Left cardiac atrium (tissue), 4 donors: ENCODE measurements around the gene UBE2F. TPM values are rescaled to one million over a fixed set of nuclear protein-coding genes. Genes with fewer than 3 reads are reported as not detected.
"Not testable (repeated sequence)": the region's sequence is repeated elsewhere in the genome, so short reads cannot be mapped to it uniquely, and the experiment has no call there.

Experiments used
- ATAC-seq, 2 donors: fragments of 200-7000 bp; cut with Tn5 transposase; one replicate each; pipeline ENCODE4 v1.9.1; 2020; ENCODE audit warnings: mild to moderate bottlenecking in 2 of 2, moderate library complexity in 2 of 2
- DNase-seq: peaks from one replicate; pipeline ENCODE4 v3.0.0-alpha.2; 2020
- intact Hi-C, 2 donors: fragments of 100-400 bp; cut with DNase I; formaldehyde crosslinking; loops; one replicate each; pipeline versions ENCODE4 v1.14.1 to v1.15.1; 2022 to 2023
- total RNA-seq, 2 donors: library from RNA; stranded (reverse); fragmentation: NEBNext Ultra II Directional; extraction: Animal tissue kit (Norgen Biotek cat#: 25700); gene quantifications; one replicate each; pipeline ENCODE4 v1.2.1, GENCODE V29; 2021
- donor health status: DM: no; HTN: yes; CAD: no.
- donor health status: DM: no; HTN: yes; CAD: no; lungs with severe emphysema.
- donor health status: DM: yes; HTN: yes; CAD: no.
- donor health status: Dilated cardiomyopathy.

UBE2F gene
- total RNA-seq, 2 donors from 2014 or later: 66.1 to 87.8 TPM

- peak; percentile 33 for DNase-seq
- peak in 1 of 2 donors; percentile 5 for ATAC-seq
- intact Hi-C loops: no loop called here
These were observed 94.7 kb downstream of the UBE2F start for GRCh38 chr2:238061315-238062202.

- no peak for ATAC-seq
- intact Hi-C loops: no loop called here
- no peak for DNase-seq
These were observed 96.8 kb downstream of the UBE2F start for GRCh38 chr2:238063414-238064189.

- DNase-seq (no peak), ATAC-seq (no peak)
- intact Hi-C loops: no loop called here
These were observed 97.6 kb downstream of the UBE2F start for GRCh38 chr2:238064376-238064775.

GRCh38 chr2:238065071-238065846 lies 98.4 kb downstream of the UBE2F start:
- DNase-seq: no peak
- intact Hi-C loops: no loop called here
- ATAC-seq: no peak

- intact Hi-C loops: no loop called here
- DNase-seq: no peak
- ATAC-seq: no peak
These were observed 99.4 kb downstream of the UBE2F start for GRCh38 chr2:238066218-238066617.

GRCh38 chr2:238066718-238067117 lies 99.9 kb downstream of the UBE2F start:
- ATAC-seq, DNase-seq, intact Hi-C loops: not testable (repeated sequence)

DNA sequence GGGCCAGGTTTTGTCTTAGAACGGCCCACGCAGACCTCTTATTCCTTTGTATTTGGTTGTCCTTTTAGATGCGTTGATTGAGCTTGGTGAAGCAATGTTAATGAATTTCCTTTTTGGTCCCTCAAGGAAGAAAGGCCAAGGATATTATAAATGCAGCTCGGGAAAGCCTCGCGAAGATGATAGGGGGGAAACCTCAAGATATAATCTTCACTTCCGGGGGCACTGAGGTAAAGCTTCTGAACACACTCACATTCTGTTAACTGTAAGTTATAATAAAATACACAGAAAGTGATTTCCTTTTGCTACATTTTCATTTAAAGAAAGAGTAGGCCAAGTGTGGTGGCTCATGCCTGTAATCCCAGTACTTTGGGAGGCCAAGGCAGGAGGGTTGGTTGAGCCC lies 101.1 kb downstream of the UBE2F start:
- intact Hi-C loops: no loop called here
- DNase-seq: no peak
- ATAC-seq: no peak

- intact Hi-C loops: no loop called here
- DNase-seq (no peak), ATAC-seq (no peak)
These were observed 102.4 kb downstream of the UBE2F start for GRCh38 chr2:238069021-238069709.

- intact Hi-C loops: no loop called here
- no peak for DNase-seq
- ATAC-seq: no peak
These were observed 103.1 kb downstream of the UBE2F start for GRCh38 chr2:238069877-238070276.

DNA sequence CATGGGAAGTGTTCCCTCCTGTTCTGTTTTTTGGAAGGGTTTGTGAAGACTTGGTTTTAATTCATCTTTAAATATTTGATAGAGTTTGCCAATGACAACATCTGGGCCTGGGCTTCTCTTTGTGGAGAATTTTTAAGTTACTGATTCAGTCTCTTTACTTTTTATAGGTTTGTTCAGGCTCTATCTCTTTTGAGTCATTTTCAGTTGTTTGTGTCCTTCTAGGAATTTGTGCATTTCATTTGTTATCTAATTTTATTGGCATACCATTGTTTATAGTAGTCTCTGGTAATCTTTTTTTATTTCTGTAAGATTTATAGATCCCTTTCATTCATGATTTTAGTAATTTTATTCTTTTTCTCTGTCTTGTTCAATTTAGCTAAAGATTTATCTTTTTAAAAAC lies 108.6 kb downstream of the UBE2F start:
- intact Hi-C loops: no loop called here
- ATAC-seq: no peak

DNA sequence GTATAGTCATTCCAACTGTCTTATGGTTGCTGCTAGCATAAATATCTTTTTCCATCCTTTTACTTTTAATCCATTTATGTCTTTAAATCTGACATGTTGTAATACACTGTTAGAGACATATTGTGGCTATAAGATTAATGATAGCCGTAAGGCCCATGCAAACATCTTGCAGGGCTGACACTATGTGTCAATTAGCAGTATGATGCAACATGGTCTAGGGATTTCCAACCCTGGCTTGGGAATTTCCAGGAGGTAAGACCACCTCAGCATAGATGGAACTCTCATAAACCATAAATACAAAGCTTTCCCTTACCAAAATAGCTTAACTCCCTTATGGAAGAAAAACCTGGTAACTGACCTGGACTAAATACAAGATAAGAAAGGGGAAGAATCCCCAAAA lies 110.5 kb downstream of the UBE2F start:
- ATAC-seq: no peak
- no peak for DNase-seq
- intact Hi-C loops: no loop called here

More for the DNA sequence above, 108.6 kb downstream of the UBE2F start:
- no peak for DNase-seq

DNA sequence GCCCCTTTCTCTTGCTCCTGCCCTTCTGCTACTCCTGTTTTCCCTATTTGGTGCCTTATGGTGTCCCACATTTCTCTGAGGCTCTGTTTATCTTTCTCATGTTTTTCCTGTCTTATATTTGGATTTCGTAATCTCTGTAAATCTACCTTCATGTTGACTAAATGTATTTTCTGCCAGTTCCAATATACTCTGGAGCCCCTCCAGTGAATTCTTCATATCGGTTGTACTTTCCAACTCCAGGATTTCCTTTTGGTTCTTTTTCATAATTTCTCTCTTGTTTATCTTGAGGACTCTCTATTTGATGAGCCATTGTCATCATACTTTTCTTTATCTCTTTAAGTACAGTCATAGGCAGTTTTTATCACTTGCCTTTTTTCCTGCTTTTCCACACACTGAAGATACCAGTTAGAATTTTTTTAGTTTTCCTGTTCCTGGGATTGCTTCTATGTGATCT lies 113.1 kb downstream of the UBE2F start:
- ATAC-seq: no peak
- DNase-seq: no peak
- intact Hi-C loops: no loop called here

- intact Hi-C loops: no loop called here
- no peak for ATAC-seq
- DNase-seq: no peak
These were observed 113.7 kb downstream of the UBE2F start for GRCh38 chr2:238080518-238080917.

DNA sequence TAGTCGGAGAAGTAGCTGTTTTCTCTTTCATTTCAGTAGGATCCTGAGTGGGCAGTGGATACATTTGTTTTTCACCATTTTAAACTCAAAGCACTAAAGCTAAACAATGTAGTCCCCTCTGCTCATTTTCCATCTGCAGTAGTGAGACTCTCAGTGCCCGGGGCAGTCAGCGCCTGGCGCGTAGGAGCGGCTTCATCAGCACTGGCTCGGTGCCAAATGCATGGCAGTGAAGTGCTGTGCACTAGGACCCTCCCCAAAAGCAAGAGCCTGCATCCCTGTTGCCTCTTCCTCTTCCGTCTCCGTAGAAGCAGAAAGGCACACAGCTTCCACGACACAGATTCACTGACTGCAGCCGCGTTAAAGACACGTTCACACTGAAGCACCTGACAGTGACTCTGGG lies 114.3 kb downstream of the UBE2F start:
- no peak for DNase-seq
- no peak for ATAC-seq
- intact Hi-C loops: no loop called here

GRCh38 chr2:238081561-238081960 lies 114.7 kb downstream of the UBE2F start:
- DNase-seq (no peak), ATAC-seq (no peak)
- intact Hi-C loops: no loop called here

DNA sequence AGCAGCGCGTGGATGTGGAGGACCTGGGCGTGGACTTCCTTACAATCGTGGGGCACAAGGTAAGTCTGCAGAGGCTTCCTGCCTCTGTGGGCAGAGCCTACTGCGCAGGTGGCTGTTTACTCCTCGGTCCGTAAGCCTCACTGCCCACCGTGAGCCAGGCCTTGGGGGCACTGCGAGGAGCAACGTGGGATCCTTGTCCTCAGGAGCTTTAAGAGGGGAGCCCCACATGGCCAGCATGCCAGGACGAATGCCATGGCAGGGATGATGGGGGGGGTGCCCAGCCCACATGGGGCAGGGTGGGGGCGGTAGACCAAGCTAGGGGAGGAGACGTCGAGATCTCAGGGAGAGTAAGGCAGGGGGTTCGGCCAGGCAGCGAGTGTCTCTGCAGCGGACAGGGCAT lies 115.3 kb downstream of the UBE2F start:
- ATAC-seq (peak in 1 of 2 donors; percentile 18), DNase-seq (no peak)
- intact Hi-C loops: no loop called here

GRCh38 chr2:238082827-238083226 lies 116.0 kb downstream of the UBE2F start:
- ATAC-seq: no peak
- no peak for DNase-seq
- intact Hi-C loops: no loop called here

DNA sequence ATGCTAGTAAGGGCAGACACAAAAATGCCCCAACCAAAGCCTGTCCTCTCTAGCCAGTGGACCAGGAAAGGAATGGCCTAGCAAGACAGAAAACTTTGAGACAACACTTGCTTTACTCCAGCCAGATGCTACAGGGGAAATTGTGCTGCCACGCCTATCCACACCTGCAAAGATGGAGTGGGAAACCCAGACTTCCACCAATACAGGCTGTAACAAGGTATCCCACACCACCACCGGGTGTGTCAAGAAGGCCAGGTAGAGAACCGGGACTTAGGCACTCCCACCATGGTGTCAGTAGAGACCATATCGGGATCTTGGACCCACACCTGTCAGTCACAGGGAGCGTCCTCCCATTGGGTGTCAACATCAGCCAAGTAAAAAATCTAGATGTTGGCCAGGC lies 117.1 kb downstream of the UBE2F start:
- ATAC-seq (no peak), DNase-seq (no peak)
- intact Hi-C loops: no loop called here

- intact Hi-C loops: no loop called here
- ATAC-seq (peak in 1 of 2 donors; percentile 53), DNase-seq (no peak)
These were observed 117.9 kb downstream of the UBE2F start for GRCh38 chr2:238084761-238085160.
